HG03469 (cell line): ENCODE data around the gene MICAL2.

Experiments used
- ATAC-seq: cut with Tn5 transposase; IDR thresholded peaks from one replicate; pipeline ENCODE4 v1.9.1; 2021; ENCODE audit warnings: mild to moderate bottlenecking, moderate library complexity, moderate number of reproducible peaks; ENCODE audit not compliant: unreplicated experiment

Gene MICAL2

GRCh38 chr11:12279672-12280108 lies 169.3 kb downstream of the MICAL2 start:
- no peak for ATAC-seq

DNA sequence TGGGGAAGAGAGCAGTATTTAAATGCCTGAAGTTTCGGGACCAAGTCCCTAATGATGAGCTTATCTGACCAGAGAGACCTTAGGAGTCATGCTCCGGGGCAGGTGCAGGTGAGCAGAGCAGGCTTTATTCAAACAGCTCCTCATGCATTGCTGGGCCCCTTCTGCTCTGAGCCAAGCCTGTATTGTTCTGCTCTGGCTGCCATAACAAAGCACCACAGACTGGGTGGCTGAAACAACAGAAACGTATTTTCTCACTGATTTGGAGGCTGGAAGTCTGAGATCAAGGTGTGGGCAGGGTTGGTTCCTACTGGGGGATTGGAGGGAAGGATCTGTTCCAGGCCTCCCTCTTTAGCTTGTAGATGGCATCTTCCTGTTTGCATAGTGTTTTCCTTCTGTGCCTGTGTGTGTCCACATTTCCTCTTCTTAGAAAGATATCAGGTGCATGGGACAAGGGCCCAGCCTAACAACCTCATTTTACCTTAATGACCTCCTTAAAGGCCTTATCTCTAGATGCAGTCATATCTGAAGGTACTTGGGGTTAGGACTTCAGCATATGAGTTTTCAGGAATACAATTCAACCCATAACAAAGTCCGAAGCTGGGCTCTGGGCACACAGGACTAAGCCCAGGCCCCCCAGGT lies 169.9 kb downstream of the MICAL2 start:
- no peak for ATAC-seq

DNA sequence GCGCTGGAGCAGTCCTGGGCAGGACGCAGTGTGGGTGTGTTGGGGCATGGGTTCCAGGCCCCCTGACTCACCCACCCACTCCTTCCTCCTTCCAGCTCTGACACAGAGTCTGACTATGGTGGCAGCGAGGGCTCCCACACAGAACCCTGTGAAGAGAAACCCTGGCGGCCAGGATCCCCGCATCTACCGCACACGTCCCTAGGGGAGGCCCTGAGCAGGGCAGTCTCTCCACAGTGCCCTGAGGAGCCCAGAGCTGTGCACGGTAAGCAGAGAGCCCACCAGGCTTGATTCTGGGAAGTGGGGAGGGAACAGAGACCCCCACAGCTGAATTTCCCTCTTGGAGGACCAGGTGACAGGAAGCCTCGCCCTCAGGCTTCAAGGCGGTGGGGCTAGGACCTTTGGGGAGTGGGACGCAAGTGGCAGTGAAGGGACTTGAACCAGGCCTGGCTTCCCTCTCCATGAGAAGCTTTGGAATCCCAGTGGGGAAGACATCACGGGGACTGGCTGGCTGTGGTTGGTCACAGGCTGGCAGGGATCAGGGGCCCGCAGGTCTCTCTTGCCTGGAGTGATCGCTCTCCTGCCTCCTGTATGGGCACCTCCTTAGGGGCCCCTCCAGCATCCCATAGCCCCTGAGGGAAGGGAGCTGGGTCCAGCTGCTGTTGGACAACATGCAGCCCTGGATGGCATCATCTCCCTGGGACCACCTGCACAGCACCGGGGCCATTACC lies 170.6 kb downstream of the MICAL2 start:
- ATAC-seq: no peak

DNA sequence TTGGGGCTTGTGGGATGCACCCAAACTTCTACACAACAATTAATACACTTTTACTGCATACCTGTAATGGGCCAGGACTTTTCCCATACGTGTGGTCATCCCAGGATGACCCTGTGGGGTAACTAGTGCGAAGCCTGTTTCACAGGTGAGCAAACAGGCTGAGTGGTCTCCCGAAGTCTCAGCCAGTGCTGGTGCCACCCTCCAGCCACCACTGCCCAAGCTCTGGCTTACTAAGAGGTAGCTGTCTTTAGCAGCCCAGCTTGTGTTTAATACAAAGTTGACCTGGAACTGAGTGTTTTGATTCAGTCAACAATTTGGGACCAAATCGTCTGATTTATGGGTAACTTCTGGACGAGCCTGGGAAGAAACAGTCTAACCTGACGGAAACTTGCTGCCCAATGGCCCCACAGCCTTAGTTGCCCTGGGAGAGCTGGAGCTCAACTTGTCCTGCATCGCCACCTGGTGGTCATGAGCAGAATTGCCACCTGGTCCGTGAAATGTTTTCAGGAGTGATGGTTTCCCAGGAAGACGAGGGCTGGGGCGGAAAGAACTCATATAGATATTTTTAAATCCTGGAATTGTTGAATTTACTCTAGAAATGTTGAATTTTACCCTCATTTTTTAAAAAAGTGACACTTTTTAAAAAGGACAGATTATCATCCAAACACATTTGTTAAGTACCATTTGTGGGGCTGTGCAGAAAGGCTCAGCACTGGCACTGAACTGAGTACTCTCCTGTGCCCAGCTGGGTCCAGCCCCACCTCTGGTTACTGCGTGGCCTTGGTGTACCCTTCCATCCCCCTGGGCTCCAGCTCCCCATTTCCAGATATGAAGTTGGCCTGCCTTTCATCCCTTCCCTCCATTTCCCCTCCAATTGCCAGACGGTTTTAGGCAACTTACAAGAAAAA lies 171.4 kb downstream of the MICAL2 start:
- ATAC-seq: no peak

DNA sequence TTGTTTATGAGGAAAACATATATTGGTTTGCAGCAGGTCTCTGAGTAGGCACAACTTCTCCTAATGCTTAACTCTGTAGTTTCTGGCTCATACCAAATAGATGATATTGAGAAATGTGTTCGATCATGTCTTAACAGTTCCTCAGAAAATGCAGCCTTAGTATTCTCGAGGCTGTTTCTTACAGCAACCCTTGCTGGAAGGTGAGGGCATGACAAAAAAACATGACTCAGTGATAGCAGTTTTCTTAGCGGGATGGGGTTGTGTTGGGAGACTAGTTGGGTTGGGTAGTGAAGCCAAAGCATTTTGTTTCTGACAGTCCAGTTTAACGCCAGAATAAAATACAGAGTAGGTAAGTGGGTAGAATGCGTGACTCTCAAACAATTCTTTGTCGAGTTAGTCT lies 172.3 kb downstream of the MICAL2 start:
- no peak for ATAC-seq

DNA sequence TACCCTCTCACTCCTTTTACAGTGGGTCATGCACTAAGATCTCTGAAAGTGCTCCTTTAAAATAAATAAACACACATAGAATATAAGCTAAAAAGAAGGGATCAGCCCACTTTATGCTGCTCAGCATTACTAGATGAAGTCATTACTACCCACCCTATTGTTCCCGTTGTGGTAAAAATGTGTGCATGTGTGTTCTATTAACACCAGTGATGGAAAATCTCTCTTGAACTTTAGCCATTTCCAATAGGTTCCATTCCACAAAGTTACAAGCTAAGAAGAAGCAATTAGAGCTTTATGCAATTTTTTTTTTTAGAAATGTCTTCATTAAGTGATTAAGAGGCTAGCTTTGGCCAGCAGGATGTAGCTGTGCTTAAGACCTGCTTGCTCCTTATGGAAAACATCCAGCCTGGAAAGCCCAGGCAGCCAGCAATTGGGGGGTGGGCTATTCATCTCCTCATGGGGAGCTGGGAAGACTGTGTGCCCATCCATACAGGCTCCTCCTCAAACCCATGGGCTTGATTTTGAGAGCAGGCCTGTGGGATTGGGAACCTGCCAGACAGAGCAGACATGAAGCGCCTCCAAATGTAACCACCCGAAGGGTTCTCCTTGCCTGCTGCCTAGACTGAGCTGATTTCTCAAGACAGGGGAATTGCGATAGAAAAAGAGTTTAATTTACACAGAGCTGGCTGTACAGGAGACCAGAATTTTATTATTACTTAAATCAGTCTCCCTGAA lies 174.1 kb downstream of the MICAL2 start:
- no peak for ATAC-seq

GRCh38 chr11:12285106-12285505 lies 174.7 kb downstream of the MICAL2 start:
- ATAC-seq: no peak

GRCh38 chr11:12285811-12286222 lies 175.4 kb downstream of the MICAL2 start:
- no peak for ATAC-seq

DNA sequence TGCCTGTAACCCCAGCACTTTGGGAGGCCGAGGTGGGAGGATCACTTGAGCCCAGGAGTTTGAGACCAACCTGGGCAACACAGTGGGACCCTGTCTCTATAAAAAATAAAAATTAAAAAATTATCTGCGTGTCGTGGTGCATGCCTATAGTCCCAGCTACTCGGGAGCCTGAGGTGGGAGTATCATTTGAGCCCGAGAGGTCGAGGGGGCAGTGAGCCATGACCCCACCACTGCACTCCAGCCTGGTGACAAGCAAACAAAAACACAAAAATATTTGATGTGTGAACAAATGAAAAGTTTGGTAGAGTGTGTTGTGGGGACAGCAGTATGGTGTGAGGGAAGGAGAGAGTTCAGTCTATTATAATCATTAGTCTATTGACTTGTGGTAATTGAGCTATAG lies 176.2 kb downstream of the MICAL2 start:
- ATAC-seq: no peak

DNA sequence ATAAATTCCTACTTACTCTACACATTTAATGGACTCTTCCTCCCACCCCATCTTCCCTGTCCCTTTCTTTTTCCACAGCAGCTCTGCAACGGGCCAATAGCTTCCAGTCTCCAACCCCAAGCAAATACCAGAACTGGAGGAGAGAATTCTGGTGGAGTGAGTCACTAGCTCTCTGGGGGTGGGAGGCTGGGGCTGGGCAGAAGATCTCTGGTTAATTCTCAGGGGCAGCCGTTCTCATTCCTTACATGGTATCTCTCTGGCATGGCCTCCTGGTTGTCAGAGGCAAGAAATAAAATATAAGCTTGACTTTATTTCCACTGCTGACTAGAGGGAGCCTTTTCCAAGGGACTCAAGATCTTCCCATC lies 176.6 kb downstream of the MICAL2 start:
- no peak for ATAC-seq

GRCh38 chr11:12287374-12288211 lies 177.2 kb downstream of the MICAL2 start:
- no peak for ATAC-seq

DNA sequence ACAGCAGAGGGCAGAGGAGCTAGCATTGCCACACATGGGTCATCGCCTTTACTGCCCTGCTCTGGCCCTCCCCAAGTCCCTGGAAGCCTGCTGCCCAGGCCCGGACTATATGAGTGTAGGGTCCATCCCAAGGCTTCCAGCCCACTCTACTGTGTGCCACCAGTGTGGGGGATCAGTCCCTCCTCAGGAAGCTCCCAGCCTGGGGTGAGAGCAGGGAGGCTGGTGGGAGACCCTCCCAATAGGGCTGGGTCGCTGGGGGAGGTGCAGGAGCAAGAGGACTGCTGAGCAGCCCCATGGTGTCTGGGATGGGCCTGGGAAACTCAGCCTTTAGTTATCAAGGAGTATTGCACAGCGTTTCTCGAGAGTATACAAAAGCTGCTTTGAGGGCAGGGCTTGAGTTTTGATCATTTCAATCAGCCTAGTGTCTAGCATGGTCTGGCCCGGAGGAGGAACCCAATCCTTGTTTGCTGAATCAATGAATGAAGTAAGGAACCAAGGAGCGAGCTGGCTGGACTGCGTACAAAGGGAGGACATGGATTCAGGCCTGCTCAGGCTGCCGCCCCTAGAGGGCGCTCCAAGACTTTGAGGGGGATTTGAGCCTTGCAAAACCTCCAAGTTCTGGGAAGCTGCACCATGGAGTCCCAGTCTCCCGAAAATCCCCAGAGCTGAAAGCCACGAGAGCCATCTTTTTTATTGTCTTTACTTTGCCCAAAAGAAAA lies 178.0 kb downstream of the MICAL2 start:
- no peak for ATAC-seq

GRCh38 chr11:12288931-12289666 lies 178.7 kb downstream of the MICAL2 start:
- no peak for ATAC-seq

DNA sequence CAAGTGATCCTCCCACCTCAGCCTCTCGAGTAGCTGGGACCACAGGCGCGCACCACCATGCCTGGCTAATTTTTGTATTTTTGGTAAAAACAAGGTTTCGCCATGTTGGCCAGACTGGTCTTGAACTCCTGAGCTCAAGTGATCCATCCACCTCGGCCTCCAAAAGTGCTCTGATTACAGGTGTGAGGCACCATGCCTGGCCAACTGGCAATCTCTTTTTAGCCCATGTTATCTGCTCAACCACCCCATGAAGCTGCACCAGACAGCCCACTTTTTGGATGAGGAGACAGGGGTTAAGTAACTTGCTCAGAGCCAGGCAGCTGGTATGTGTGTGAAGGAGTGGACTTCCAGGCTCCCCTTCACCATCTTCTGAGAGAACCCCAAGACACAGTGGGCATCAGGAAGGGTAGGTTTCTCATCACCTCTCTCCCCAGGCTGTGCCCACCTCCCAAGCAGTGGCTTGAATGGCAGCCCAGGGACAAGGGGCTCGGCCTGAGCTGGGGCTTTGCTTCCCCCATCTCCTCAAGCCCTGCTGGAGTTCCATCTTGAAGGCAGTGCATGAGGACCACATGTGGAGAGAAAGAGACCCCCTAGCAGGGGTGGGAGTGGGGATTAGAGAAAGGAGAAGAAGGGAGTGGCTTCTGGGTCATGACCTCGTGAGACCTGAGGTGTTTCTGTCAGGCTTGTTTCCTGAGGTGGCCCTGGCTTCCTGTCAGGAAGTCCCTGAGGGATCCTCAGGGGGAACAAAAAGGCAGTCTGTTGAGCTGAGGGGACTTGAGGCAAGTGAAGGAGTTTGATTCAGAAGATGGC lies 179.5 kb downstream of the MICAL2 start:
- no peak for ATAC-seq

- ATAC-seq: no peak
Measured at GRCh38 chr11:12290477-12290922, 180.1 kb downstream of the MICAL2 start.

DNA sequence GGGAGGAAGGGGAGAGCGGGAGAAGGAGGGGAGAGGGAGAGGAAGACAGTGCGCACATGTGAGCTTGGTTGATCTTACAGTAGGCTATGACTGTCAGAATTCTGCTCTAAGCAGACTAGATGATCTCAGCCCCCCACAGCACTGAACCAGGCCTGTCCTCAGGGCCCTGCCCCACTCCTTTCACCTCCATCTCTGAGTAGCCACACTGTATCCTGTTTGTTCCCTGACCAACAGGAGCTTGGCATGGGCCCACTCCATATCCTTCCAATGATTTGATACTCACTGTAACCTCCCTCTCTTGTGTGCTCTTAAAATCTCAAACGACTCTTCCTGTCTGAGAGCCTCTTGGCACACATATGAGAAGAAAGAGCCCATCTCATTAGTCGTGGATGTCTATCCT lies 180.9 kb downstream of the MICAL2 start:
- no peak for ATAC-seq

DNA sequence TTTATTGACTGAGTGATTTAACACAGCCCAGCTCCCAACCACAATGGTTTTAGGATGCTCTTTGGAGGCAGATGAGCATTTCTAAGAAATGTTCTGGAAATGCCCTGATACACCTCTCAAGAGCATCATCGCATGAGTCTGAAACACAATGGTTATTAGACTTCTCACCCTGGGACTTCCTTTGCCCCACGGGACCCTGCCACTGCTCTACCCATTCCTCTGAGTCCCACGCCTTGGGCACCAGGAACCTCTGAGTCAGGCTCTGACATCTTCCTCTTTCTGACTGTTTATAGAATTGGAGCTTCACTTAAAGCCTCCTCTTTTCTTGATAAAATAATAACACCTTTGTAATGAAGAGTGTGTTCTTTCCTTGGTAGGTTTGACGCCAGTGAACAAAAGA lies 181.4 kb downstream of the MICAL2 start:
- ATAC-seq: no peak

DNA sequence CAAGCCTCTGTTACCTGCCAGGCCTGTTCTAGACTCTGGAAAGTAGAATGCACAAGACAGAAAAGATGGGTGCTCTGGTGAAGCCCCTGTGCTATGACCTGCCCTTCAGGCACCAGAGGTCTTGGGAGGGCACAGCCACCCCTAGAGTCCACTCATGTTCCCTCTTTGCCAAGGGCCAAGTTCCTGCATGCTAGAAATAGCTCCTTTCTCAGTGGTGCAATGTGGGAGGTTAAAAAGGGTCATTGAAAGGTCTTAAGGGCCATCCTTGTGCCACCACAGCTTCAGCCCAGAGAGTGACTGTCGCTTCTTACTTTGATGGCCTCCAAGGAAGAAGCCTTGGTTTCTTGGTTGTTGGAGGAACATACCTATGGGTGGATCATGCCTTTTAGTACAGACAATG lies 182.4 kb downstream of the MICAL2 start:
- ATAC-seq: no peak
